DOHH2 (cell line): ENCODE results near the gene KCNIP1.

ENCODE experiments used
- EZH2phosphoT487 ChIP-seq: fragments of 200-600 bp; sonication (generic); IDR thresholded peaks from 2 replicates; pipeline ENCODE4 v1.6.1; 2017; ENCODE audit warnings: borderline replicate concordance, mild to moderate bottlenecking, antibody characterized with exemption, low read length, moderate library complexity, mixed read lengths
- TF ChIP-seq, protein P1 (sequence below): fragments of 200-600 bp; sonication (generic); IDR thresholded peaks from one replicate; pipeline ENCODE4 v1.5.1; 2014; ENCODE audit warnings: antibody characterized with exemption, mild to moderate bottlenecking, low read depth, low read length; ENCODE audit not compliant: poor library complexity, severe bottlenecking

DNA sequence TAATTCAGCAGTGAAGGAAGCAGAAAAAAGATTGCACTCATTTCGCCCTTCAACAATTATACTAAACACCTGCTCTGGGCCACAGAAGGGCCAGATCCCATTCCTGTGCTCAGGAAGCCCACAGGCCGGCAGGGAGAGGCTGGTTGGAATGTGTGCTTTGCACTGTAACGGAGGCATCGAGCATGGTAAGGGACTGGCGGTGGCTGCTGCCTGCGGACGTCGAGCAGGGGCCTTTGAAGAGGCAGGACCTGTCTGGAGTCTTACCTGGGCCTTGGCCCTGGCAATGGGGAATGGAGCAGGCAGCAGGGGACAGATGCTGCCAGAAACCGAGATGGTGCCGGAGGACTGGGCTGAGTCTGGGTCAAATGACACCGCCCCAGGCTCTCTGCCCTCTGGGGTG lies 97.8 kb downstream of the KCNIP1 start:
- TF ChIP-seq, protein P1, sequence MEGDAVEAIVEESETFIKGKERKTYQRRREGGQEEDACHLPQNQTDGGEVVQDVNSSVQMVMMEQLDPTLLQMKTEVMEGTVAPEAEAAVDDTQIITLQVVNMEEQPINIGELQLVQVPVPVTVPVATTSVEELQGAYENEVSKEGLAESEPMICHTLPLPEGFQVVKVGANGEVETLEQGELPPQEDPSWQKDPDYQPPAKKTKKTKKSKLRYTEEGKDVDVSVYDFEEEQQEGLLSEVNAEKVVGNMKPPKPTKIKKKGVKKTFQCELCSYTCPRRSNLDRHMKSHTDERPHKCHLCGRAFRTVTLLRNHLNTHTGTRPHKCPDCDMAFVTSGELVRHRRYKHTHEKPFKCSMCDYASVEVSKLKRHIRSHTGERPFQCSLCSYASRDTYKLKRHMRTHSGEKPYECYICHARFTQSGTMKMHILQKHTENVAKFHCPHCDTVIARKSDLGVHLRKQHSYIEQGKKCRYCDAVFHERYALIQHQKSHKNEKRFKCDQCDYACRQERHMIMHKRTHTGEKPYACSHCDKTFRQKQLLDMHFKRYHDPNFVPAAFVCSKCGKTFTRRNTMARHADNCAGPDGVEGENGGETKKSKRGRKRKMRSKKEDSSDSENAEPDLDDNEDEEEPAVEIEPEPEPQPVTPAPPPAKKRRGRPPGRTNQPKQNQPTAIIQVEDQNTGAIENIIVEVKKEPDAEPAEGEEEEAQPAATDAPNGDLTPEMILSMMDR, result no peak
- TF ChIP-seq EZH2phosphoT487, result no peak
